OCI-LY7 (cell line): Measurements from ENCODE around the gene RBFOX1.

Source experiments
- EZH2phosphoT487 ChIP-seq: fragments of 200-600 bp; sonication (generic); IDR thresholded peaks from 2 replicates; pipeline ENCODE4 v1.6.1; 2018; ENCODE audit warnings: low read depth, borderline replicate concordance, mild to moderate bottlenecking, mixed run types, antibody characterized with exemption, low read length, moderate library complexity, mixed read lengths
- TF ChIP-seq, protein P1 (sequence below): fragments of 200-600 bp; sonication (generic); conservative IDR thresholded peaks from 2 replicates; pipeline ENCODE4 v1.5.1; 2014; ENCODE audit warnings: mild to moderate bottlenecking, antibody characterized with exemption, low read length, moderate library complexity, mixed read lengths

DNA sequence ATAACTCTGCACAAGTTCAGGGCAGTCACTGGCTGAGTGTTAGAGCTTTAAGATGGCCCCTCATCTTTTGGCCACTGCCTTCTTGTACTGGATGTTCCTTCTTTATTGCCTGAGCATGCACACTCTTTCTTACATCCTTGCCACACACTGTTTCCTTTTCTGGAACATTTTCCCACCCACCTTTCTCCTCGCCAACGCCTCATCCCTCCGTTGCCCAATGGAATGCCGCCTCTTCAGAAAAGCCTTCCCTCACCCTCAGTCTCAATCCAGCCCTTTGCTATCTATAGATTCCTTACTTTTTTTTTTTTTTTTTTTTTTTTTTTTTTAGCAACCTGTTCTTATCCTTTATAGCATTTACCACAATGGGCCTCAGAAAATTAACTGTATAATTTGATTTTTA is 47.9 kb upstream of the RBFOX1 start:
- TF ChIP-seq, protein P1, sequence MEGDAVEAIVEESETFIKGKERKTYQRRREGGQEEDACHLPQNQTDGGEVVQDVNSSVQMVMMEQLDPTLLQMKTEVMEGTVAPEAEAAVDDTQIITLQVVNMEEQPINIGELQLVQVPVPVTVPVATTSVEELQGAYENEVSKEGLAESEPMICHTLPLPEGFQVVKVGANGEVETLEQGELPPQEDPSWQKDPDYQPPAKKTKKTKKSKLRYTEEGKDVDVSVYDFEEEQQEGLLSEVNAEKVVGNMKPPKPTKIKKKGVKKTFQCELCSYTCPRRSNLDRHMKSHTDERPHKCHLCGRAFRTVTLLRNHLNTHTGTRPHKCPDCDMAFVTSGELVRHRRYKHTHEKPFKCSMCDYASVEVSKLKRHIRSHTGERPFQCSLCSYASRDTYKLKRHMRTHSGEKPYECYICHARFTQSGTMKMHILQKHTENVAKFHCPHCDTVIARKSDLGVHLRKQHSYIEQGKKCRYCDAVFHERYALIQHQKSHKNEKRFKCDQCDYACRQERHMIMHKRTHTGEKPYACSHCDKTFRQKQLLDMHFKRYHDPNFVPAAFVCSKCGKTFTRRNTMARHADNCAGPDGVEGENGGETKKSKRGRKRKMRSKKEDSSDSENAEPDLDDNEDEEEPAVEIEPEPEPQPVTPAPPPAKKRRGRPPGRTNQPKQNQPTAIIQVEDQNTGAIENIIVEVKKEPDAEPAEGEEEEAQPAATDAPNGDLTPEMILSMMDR, result no peak
- TF ChIP-seq EZH2phosphoT487, result no peak
